ENCODE data around the gene POC1B.

Gene POC1B

GRCh38 chr12:89497467-89497866 is 28.4 kb downstream of the POC1B start:
- DNase-seq (ENCODE audit: low read depth in 2 of 2, low spot score in 1 of 2), result no peak

DNA sequence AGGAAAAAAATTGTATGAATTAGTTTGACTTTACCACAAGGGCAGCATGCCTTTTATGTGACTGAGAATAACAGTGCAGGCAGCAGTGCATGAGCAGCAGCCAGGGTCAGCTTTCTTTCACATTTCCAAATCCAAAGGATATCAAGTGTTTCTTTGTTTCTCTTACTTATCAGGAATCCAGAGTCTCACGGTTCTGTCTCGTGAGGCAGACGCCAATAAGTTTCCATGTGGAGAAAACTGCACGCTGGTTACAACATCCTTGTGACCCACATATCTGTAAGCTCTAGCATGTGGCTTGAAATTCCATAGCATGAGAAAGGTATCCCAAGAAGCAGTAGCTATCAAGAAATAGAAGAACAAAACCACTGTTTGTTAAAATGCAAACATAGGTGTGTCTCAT is 28.8 kb downstream of the POC1B start:
- DNase-seq (ENCODE audit: low read depth in 2 of 2, low spot score in 1 of 2), result no peak

DNA sequence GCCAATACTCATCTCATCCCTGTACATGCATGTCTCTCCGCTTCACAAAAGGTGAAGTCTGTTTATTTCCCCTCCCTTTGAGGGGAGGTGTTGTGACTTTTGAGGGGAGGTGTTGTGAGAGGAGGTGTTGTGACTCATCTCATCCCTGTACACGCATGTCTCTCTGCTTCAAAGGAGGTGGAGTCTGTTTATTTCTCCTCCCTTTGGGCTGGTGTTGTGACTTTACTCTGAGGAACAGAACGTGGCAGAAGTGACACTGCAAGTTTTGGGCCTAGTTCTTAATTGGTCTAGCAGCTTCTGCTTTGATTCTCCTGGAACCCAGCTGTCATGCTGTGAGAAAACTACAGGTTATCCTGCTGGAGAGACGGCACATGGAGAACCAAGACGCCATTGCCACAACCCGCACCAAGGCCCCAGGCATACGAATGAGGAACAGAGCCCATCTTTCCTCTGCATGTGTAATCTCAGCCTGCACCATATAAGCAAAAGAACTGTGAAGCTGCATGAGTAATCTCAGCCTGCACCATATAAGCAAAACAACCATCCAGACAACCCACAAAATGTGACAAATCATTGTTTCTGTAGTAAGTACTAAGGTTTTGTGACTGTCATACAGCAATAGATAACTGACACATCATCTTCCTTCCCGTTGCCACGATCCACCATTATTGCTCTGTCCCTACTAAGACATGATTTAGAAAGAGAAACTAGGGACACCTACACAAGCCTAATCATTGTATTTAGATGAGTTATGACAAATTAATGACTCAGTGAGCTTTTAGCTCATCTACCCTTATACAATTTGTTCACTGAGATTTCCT is 31.2 kb downstream of the POC1B start:
- DNase-seq (ENCODE audit: low read depth in 2 of 2, low spot score in 1 of 2), result no peak

GRCh38 chr12:89493670-89494302 is 32.1 kb downstream of the POC1B start:
- DNase-seq (ENCODE audit: low read depth in 2 of 2, low spot score in 1 of 2), result no peak

DNA sequence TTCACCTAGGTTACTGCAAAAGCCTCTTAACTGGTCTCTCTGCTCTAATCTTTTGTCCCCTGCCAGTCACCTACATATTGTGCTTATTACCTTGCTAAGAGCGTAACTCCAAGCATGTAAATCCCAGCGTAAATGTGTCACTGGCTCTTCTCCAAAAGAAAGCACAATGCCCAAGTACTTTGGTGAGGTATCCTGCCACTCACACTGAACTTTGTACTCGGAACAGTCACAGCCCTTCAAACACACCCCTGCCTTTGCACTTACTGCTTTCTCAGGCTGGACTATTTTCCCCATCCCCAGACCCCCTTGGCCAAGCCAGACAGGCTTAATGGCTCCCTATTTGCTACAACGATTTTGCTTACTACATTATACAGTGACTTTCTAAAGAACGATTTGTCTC is 33.0 kb downstream of the POC1B start:
- no peak for DNase-seq (ENCODE audit: low read depth in 2 of 2, low spot score in 1 of 2)

- DNase-seq (ENCODE audit: low read depth in 2 of 2, low spot score in 1 of 2), result no peak
Measured at GRCh38 chr12:89490922-89491321, 34.9 kb downstream of the POC1B start.

GRCh38 chr12:89486264-89486663 is 39.6 kb downstream of the POC1B start:
- DNase-seq (ENCODE audit: low read depth in 2 of 2, low spot score in 1 of 2), result no peak

- no peak for DNase-seq (ENCODE audit: low read depth in 2 of 2, low spot score in 1 of 2)
Measured at GRCh38 chr12:89484470-89484869, 41.4 kb downstream of the POC1B start.

GRCh38 chr12:89481213-89481914 is 44.5 kb downstream of the POC1B start:
- no peak for DNase-seq (ENCODE audit: low read depth in 2 of 2, low spot score in 1 of 2)

DNA sequence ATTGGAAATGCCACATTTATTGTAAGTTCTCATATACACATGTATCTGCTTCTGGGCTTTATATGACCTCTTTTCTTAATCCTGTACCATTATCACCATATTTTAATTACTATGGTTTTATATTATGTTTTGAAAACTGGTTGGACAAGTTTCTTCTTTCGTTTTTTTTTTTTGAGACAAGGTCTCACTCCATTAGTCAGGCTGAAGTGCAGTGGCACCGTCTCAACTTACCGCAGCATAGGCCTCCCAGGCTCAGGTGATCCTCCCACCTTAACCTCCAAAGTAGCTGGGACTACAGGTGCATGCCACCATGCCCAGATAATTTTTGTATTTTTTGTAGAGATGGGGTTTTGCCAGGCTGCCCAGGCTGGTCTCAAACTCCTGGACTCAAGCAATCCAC is 45.9 kb downstream of the POC1B start:
- no peak for DNase-seq (ENCODE audit: low read depth in 2 of 2, low spot score in 1 of 2)

- DNase-seq (ENCODE audit: low read depth in 2 of 2, low spot score in 1 of 2), result no peak
Measured at GRCh38 chr12:89477633-89478279, 48.1 kb downstream of the POC1B start.

- no peak for DNase-seq (ENCODE audit: low read depth in 2 of 2, low spot score in 1 of 2)
Measured at GRCh38 chr12:89476904-89477595, 48.8 kb downstream of the POC1B start.

- DNase-seq (ENCODE audit: low read depth in 2 of 2, low spot score in 1 of 2), result no peak
Measured at GRCh38 chr12:89476232-89476631, 49.6 kb downstream of the POC1B start.

GRCh38 chr12:89475203-89475990 is 50.5 kb downstream of the POC1B start:
- DNase-seq (ENCODE audit: low read depth in 2 of 2, low spot score in 1 of 2), result no peak

- no peak for DNase-seq (ENCODE audit: low read depth in 2 of 2, low spot score in 1 of 2)
Measured at GRCh38 chr12:89474615-89475014, 51.2 kb downstream of the POC1B start.

GRCh38 chr12:89472508-89472907 is 53.3 kb downstream of the POC1B start:
- no peak for DNase-seq (ENCODE audit: low read depth in 2 of 2, low spot score in 1 of 2)

DNA sequence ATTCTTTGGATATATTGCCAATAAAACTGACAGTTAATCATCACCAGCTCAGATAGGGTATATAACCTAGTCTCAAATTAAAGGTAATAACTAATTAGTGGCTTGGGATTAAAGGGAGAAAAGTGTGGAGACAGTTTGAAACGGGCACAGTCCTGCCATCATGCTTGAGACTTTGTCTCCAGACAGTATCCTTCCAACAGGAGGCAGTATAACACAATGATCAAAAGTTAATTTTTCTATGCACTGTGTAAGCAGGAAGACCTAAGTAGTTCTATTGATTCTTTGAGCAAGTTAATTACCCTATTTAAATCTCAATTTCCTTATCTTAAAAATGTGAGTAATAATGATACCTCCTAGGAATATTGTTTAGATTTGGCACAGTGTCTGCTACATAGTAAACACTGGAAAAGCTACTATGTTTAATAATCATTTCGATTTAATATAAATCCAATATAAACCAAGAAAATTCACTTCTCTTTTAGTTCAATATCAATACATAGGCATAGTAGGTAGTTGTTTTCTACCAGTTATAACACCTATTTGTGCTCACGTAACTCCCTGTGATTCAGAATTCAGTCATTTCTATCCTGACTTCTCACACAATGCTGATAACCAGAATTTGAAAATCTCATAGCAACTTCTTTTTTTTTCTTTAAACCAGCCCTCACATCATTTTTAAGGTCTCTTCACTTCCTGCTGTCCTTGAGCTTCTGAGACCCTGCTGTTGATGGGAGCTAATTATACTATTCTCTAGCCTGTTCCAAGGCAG is 54.9 kb downstream of the POC1B start:
- DNase-seq (ENCODE audit: low read depth in 2 of 2, low spot score in 1 of 2), result no peak

GRCh38 chr12:89469361-89469760 is 56.5 kb downstream of the POC1B start:
- DNase-seq (ENCODE audit: low read depth in 2 of 2, low spot score in 1 of 2), result no peak

- no peak for DNase-seq (ENCODE audit: low read depth in 2 of 2, low spot score in 1 of 2)
Measured at GRCh38 chr12:89468648-89469326, 57.1 kb downstream of the POC1B start.
